ENCODE data around the gene FASTKD1.
"Not testable (repeated sequence)": the region's sequence is repeated elsewhere in the genome, so short reads cannot be mapped to it uniquely, and the experiment has no call there.

FASTKD1 gene

GRCh38 chr2:169528271-169528701 is 45.4 kb downstream of the FASTKD1 start:
- in situ Hi-C loops (cut with HindIII; ENCODE audit: low pct_ligation_motif_present, low sequenced_read_pairs) = no loop called here

GRCh38 chr2:169526451-169526850 is 47.2 kb downstream of the FASTKD1 start:
- in situ Hi-C loops (cut with HindIII; ENCODE audit: low pct_ligation_motif_present, low sequenced_read_pairs) = no loop called here
- Histone ChIP-seq H3K27me3 (replicated peaks) (no peaks in the 10 kb centered on the region), H3K36me3 (replicated peaks) (peaks cover 4% of the 10 kb centered on the region), H3K4me3 (ENCODE audit: low read depth, low read length) (no peak overlapping the region), H3K27ac (no peak overlapping the region)
- TF ChIP-seq CTCF (IDR thresholded peaks at IDR 0.05; ENCODE audit: low read depth, low read length, missing control alignments) = no peak
- no peak for DNase-seq

More at GRCh38 chr2:169528271-169528701, 45.4 kb downstream of the FASTKD1 start:
- Histone ChIP-seq H3K4me3 (ENCODE audit: low read depth, low read length) (no peak overlapping the region), H3K36me3 (replicated peaks) (peaks cover 4% of the 10 kb centered on the region), H3K27ac (no peak overlapping the region), H3K27me3 (replicated peaks) (no peaks in the 10 kb centered on the region)
- TF ChIP-seq CTCF (IDR thresholded peaks at IDR 0.05; ENCODE audit: low read depth, low read length, missing control alignments) = peak; percentile 89
- peak; percentile 63 for DNase-seq

GRCh38 chr2:169525434-169525833 is 48.2 kb downstream of the FASTKD1 start:
- no peak for DNase-seq
- Histone ChIP-seq H3K36me3 (replicated peaks) (no peaks in the 10 kb centered on the region), H3K4me3 (ENCODE audit: low read depth, low read length) (no peak overlapping the region), H3K27me3 (replicated peaks) (no peaks in the 10 kb centered on the region), H3K27ac (no peak overlapping the region)
- no peak for TF ChIP-seq CTCF (IDR thresholded peaks at IDR 0.05; ENCODE audit: low read depth, low read length, missing control alignments)
- in situ Hi-C loops (cut with HindIII; ENCODE audit: low pct_ligation_motif_present, low sequenced_read_pairs) = no loop called here

- in situ Hi-C loops (cut with HindIII; ENCODE audit: low pct_ligation_motif_present, low sequenced_read_pairs) = no loop called here
- no peak for TF ChIP-seq CTCF (IDR thresholded peaks at IDR 0.05; ENCODE audit: low read depth, low read length, missing control alignments)
- Histone ChIP-seq H3K27me3 (replicated peaks) (no peaks in the 10 kb centered on the region), H3K36me3 (replicated peaks) (no peaks in the 10 kb centered on the region), H3K4me3 (ENCODE audit: low read depth, low read length) (no peak overlapping the region), H3K27ac (no peak overlapping the region)
- DNase-seq = no peak
Measured at GRCh38 chr2:169523681-169524080, 50.0 kb downstream of the FASTKD1 start.

- Histone ChIP-seq H3K36me3 (replicated peaks) (no peaks in the 10 kb centered on the region), H3K4me3 (ENCODE audit: low read depth, low read length) (no peak overlapping the region), H3K27ac (no peak overlapping the region), H3K27me3 (replicated peaks) (no peaks in the 10 kb centered on the region)
- DNase-seq = no peak
- TF ChIP-seq CTCF (IDR thresholded peaks at IDR 0.05; ENCODE audit: low read depth, low read length, missing control alignments) = no peak
- in situ Hi-C loops (cut with HindIII; ENCODE audit: low pct_ligation_motif_present, low sequenced_read_pairs) = no loop called here
Measured at GRCh38 chr2:169520896-169521295, 52.8 kb downstream of the FASTKD1 start.

GRCh38 chr2:169516488-169516995 is 57.1 kb downstream of the FASTKD1 start:
- H3K27ac ChIP-seq; in situ Hi-C loops (cut with HindIII; ENCODE audit: low pct_ligation_motif_present, low sequenced_read_pairs); DNase-seq; H3K4me3 ChIP-seq (ENCODE audit: low read depth, low read length); H3K36me3 ChIP-seq (replicated peaks); H3K27me3 ChIP-seq (replicated peaks): not testable (repeated sequence)

GRCh38 chr2:169514758-169515157 is 58.9 kb downstream of the FASTKD1 start:
- in situ Hi-C loops (cut with HindIII; ENCODE audit: low pct_ligation_motif_present, low sequenced_read_pairs) = not testable (repeated sequence)

More at GRCh38 chr2:169514758-169515157, 58.9 kb downstream of the FASTKD1 start:
- not testable (repeated sequence) for DNase-seq; H3K4me3 ChIP-seq (ENCODE audit: low read depth, low read length); H3K27me3 ChIP-seq (replicated peaks); H3K27ac ChIP-seq; H3K36me3 ChIP-seq (replicated peaks)

Data from brain microvascular endothelial cell (primary cell).